Panc1 (cell line): Measurements from ENCODE around the gene NUTM1.

ENCODE experiments used
- POLR2AphosphoS5 ChIP-seq: IDR thresholded peaks from 2 replicates; pipeline ENCODE4 v1.6.1; 2012; ENCODE audit warnings: mild to moderate bottlenecking, low read depth, low read length, moderate library complexity
- SIN3A ChIP-seq: IDR thresholded peaks from 2 replicates; pipeline ENCODE4 v1.6.1; 2012; ENCODE audit warnings: low read depth, mild to moderate bottlenecking, low read length, moderate library complexity, borderline replicate concordance; ENCODE audit not compliant: insufficient read depth
- TF ChIP-seq, protein P1 (sequence below): fragments of 450-650 bp; IDR thresholded peaks from 2 replicates; pipeline ENCODE4 v1.5.1; 2017; ENCODE audit warnings: mild to moderate bottlenecking
- TF ChIP-seq, protein P2 (sequence below), 2 experiments: IDR thresholded peaks; 2 replicates each; pipeline ENCODE4 v1.6.1; 2011 to 2012; ENCODE audit warnings: low read depth in 2 of 2, control low read depth in 1 of 2, low read length in 1 of 2, mild to moderate bottlenecking in 1 of 2, moderate library complexity in 1 of 2; ENCODE audit not compliant: insufficient read depth in 1 of 2

DNA sequence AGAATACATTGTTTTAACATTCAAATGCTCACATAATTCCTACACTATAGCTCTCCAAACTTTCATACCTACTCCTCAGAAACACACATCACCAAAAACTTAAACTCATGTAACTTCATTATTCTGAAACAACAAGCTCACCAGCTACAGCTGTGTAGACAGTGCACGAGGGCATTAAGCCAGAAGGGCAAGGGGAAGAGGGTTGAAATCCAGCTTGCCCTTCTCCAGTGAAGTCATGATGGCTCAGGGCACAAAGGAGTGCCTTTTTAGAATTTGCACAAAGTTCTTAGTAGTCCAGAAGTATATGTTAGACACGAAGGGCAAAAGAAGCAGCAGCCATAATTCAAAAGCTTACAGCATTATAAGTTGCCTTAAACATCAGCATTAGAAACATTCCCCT is 14.1 kb upstream of the NUTM1 start:
- TF ChIP-seq, protein P1, sequence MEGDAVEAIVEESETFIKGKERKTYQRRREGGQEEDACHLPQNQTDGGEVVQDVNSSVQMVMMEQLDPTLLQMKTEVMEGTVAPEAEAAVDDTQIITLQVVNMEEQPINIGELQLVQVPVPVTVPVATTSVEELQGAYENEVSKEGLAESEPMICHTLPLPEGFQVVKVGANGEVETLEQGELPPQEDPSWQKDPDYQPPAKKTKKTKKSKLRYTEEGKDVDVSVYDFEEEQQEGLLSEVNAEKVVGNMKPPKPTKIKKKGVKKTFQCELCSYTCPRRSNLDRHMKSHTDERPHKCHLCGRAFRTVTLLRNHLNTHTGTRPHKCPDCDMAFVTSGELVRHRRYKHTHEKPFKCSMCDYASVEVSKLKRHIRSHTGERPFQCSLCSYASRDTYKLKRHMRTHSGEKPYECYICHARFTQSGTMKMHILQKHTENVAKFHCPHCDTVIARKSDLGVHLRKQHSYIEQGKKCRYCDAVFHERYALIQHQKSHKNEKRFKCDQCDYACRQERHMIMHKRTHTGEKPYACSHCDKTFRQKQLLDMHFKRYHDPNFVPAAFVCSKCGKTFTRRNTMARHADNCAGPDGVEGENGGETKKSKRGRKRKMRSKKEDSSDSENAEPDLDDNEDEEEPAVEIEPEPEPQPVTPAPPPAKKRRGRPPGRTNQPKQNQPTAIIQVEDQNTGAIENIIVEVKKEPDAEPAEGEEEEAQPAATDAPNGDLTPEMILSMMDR = no peak
- TF ChIP-seq, protein P2, sequence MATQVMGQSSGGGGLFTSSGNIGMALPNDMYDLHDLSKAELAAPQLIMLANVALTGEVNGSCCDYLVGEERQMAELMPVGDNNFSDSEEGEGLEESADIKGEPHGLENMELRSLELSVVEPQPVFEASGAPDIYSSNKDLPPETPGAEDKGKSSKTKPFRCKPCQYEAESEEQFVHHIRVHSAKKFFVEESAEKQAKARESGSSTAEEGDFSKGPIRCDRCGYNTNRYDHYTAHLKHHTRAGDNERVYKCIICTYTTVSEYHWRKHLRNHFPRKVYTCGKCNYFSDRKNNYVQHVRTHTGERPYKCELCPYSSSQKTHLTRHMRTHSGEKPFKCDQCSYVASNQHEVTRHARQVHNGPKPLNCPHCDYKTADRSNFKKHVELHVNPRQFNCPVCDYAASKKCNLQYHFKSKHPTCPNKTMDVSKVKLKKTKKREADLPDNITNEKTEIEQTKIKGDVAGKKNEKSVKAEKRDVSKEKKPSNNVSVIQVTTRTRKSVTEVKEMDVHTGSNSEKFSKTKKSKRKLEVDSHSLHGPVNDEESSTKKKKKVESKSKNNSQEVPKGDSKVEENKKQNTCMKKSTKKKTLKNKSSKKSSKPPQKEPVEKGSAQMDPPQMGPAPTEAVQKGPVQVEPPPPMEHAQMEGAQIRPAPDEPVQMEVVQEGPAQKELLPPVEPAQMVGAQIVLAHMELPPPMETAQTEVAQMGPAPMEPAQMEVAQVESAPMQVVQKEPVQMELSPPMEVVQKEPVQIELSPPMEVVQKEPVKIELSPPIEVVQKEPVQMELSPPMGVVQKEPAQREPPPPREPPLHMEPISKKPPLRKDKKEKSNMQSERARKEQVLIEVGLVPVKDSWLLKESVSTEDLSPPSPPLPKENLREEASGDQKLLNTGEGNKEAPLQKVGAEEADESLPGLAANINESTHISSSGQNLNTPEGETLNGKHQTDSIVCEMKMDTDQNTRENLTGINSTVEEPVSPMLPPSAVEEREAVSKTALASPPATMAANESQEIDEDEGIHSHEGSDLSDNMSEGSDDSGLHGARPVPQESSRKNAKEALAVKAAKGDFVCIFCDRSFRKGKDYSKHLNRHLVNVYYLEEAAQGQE (IDR thresholded peaks at IDR 0.05; ENCODE audit: insufficient read depth in 1 of 2, low read depth in 2 of 2, low read length in 1 of 2) = no peak
- TF ChIP-seq SIN3A (no peak), POLR2AphosphoS5 (no peak)
